ENCODE data around the gene OGFR.

OGFR gene

DNA sequence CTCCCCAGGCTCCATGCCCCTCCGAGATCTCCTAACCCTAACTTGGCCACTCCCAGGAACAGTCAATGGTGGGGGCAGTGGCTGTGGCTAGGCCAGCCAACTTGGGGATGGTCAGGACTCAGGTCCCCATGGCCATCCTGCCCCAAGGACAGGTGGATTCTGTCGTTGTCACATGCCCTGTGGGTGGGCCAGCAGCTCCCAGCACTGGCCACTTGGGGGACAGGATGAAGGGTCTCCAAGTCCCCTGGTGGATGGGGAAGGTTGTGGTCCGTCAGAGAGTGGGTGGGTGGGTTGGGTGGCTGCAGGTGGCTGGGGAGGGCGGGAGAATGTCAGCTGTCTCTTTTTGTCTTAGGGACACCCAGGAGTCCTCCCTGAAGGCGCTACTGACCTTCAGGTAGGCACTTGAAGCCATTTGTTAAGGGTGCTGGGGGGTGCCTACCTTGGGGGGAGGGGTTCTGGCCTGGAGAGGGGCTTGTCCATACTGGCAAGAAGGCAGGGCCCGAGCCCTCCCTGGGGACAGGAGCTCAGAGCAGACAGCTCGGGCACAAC lies 17.7 kb downstream of the OGFR start:
- Histone ChIP-seq H3K27me3 (ENCODE audit: low read depth) (no peaks in the 10 kb centered on the region), H3K4me3 (no peak overlapping the region)
- no peak for DNase-seq (ENCODE audit: low spot score in 2 of 2)

DNA sequence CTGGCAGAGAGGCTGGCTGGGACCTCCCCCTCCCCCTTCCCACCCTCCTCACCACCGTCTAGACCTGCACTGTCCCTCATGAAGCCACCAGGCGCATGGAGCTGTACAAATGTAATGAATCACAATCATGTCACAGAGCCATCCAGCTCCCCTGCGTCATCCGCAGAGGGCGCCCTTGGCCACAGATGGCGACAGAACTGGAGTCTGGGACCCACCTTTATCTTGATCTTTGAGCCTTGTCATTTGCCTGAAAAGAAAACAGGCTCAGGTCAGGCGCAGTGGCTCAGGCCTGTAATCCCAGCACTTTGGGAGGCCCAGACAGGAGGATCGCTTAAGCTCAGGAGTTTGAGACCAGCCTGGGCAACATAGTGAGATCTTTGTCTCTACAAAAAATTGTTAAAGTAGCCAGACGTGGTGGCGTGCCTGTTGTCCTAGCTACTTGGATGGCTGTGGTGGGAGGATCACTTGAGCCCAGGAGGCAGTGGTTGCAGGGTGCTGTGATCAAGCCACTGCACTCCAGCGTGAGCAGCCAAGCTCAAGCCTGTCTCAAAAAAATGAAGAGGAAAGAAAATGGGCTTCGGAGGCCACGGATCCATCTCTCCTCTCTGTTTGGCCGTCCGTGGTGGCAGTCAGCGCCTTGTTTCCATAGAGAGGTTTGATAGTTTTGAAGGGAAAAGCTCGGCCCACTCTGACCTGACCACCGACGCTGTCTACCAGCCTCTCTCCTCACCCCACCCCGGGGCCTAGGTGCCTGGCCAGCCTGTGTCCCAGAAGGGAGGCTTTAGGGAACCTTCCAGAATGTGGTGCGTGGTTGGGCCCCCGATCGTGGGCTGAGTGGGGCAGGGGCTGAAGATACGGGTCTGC lies 18.4 kb downstream of the OGFR start:
- in situ Hi-C loops (cut with MboI; ENCODE audit: low sequenced_read_pairs), result no loop called here
- peaks cover 3% of the 10 kb centered on the region for H3K4me1 ChIP-seq
- no peak overlapping the region for H3K4me3 ChIP-seq
- no peaks in the 10 kb centered on the region for H3K27me3 ChIP-seq (ENCODE audit: low read depth)
- H3K9me3 ChIP-seq, result no peaks in the 10 kb centered on the region
- H3K36me3 ChIP-seq (replicated peaks), result no peaks in the 10 kb centered on the region
- DNase-seq (ENCODE audit: low spot score in 2 of 2), result peak; percentile 75 to 82

More for the DNA sequence above, 17.7 kb downstream of the OGFR start:
- Histone ChIP-seq H3K36me3 (replicated peaks) (no peaks in the 10 kb centered on the region), H3K9me3 (no peaks in the 10 kb centered on the region), H3K4me1 (peaks cover 3% of the 10 kb centered on the region)
- in situ Hi-C loops (cut with MboI; ENCODE audit: low sequenced_read_pairs), result no loop called here

DNA sequence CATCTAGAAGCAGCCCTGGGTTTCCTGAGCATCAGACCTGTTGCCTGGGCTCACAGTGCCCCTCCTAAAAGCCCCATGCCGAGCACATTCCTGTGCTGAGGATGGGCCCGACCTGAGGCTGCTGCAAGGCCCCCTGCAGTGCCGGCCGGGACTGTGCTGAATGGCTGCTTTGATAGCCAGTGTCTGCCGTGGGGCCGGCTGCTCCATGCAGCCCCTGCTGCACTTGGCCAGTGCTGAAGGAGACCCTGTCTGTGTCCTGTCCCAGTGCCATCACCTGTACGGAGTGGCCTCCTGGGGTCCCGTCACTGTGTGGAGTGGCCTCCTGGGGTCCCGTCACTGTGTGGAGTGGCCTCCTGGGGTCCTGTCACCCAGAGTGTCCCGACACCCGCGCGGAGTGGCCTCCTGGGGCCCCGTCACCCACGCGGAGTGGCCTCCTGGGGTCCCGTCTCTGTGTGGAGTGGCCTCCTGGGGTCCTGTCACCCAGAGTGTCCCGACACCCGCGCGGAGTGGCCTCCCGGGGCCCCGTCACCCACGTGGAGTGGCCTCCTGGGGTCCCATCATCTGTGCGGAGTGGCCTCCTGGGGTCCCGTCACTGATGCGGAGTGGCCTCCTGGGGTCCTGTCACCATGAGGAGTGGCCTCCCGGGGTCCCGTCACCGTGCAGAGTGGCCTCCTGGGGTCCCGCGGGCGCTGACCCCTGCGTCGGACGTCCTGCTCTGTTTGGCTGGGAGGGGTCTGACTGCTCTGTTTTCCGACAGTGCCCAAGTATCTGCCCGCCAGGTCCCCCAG lies 19.2 kb downstream of the OGFR start:
- DNase-seq (ENCODE audit: low spot score in 2 of 2), result no peak
- peaks cover 3% of the 10 kb centered on the region for H3K4me1 ChIP-seq
- H3K4me3 ChIP-seq, result no peak overlapping the region
- in situ Hi-C loops (cut with MboI; ENCODE audit: low sequenced_read_pairs), result no loop called here
- no peaks in the 10 kb centered on the region for H3K36me3 ChIP-seq (replicated peaks)
- H3K27me3 ChIP-seq (ENCODE audit: low read depth), result no peaks in the 10 kb centered on the region
- no peaks in the 10 kb centered on the region for H3K9me3 ChIP-seq

DNA sequence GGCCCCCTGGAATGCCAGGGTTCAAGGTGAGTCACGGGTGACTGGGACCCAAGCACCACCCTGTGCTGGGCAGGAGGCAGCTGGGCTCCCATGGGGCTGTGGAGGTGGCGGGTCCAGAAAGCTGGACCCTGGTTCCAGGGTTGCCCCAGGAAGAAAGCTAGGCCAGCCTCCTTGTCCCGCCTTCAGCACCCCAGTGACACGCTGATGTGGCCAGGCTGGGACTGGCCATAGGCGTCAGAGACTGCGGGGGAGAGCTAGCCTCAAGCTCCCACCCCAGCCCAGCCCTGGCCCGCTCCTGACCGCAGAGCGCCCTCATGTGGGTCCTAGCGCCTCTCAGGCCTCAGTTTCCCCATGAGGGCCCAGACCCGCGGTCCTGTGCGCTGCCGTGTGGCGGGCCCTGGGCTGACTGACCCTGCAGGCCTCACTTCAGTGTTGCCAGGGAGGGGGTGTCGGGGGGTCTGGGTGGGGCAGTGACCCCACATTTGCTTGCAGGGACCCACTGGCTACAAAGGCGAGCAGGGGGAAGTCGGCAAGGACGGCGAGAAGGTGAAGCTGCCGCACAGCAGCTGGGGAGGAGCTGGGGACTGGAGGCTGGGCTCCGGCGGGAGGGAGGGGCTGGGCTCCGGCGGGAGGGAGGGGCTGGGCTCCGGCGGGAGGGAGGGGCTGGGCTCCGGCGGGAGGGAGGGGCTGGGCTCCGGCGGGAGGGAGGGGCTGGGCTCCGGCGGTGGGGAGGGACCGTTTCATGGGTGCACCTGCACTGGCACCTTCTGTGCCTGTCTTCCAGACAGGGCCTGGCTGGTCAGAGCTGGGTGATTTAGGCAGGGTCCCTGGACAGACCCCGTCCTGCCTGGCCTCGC lies 20.1 kb downstream of the OGFR start:
- Histone ChIP-seq H3K4me1 (peaks cover 3% of the 10 kb centered on the region), H3K4me3 (0 out of 2 replicates have a peak overlapping the region, but pooled peaks have one; percentile 6), H3K36me3 (replicated peaks) (no peaks in the 10 kb centered on the region), H3K27me3 (ENCODE audit: low read depth) (no peaks in the 10 kb centered on the region), H3K9me3 (no peaks in the 10 kb centered on the region)
- peak; percentile 70 to 84 for DNase-seq (ENCODE audit: low spot score in 2 of 2)
- in situ Hi-C loops (cut with MboI; ENCODE audit: low sequenced_read_pairs), result no loop called here

DNA sequence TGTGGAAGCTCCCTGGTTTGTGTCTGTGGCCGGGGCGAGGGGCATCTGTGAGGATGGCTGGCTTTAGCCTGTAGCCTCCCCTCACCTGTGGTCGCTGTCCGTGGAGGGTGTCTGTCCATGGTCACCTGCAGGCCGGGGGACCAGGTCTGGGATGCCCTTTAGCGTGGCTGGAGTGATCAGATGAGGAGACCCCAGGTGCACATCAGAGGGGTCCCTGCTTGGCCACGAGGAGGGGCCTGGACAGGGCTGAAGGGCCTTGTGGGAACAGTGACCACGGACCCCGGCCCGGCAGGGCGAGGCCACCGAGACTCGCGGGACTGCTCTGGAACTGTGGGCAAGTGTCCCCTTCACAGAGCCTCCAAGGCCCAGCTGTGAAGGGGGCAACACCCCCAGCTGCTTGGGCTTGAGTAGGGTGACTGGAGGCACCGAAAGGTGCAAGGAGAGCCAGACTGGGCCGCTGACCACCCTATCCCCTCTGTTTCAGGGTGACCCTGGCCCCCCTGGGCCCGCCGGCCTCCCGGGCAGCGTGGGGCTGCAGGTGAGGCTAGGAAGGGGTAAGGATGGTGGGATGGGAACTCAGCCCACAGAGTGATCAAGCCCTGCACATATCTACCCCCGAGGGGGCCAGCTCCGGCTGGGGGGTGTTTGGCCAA lies 20.8 kb downstream of the OGFR start:
- H3K4me3 ChIP-seq, result no peak overlapping the region
- in situ Hi-C loops (cut with MboI; ENCODE audit: low sequenced_read_pairs), result no loop called here
- peaks cover 3% of the 10 kb centered on the region for H3K4me1 ChIP-seq
- DNase-seq (ENCODE audit: low spot score in 2 of 2), result no peak
- no peaks in the 10 kb centered on the region for H3K27me3 ChIP-seq (ENCODE audit: low read depth)
- no peaks in the 10 kb centered on the region for H3K9me3 ChIP-seq
- H3K36me3 ChIP-seq (replicated peaks), result no peaks in the 10 kb centered on the region

DNA sequence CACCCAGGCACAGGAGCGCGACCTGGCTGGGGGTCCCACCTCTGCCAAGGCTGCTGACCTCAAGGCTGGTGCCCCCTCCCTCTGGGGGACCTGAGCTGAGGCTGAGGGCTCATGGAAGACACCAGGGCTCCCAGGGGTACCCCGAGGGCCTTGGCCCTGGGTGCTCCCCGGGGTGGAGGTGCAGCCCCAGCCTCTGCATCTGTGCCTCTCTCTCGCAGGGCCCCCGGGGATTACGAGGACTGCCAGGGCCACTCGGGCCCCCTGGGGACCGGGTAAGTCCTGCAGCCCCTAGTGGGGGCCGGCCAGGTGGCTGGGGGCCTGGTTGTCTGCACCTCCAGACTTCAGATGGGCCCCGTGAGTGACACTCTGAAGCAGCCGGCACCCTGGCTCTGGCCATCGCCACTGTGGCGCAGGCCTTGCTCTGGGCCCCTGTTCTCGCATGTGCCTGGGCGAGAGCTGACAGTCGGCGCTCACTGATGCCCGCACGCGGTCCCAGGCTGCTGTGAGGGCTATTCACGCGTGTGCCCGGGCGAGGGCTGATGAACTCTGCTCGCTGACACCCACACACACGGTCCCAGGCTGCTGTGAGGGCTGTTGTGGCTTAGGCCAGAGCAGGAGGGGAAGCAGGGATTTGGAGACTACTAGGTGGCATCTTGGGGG lies 21.5 kb downstream of the OGFR start:
- Histone ChIP-seq H3K27me3 (ENCODE audit: low read depth) (no peaks in the 10 kb centered on the region), H3K36me3 (replicated peaks) (no peaks in the 10 kb centered on the region), H3K4me3 (no peak overlapping the region), H3K9me3 (no peaks in the 10 kb centered on the region), H3K4me1 (peaks cover 3% of the 10 kb centered on the region)
- in situ Hi-C loops (cut with MboI; ENCODE audit: low sequenced_read_pairs), result no loop called here
- DNase-seq (ENCODE audit: low spot score in 2 of 2), result no peak

DNA sequence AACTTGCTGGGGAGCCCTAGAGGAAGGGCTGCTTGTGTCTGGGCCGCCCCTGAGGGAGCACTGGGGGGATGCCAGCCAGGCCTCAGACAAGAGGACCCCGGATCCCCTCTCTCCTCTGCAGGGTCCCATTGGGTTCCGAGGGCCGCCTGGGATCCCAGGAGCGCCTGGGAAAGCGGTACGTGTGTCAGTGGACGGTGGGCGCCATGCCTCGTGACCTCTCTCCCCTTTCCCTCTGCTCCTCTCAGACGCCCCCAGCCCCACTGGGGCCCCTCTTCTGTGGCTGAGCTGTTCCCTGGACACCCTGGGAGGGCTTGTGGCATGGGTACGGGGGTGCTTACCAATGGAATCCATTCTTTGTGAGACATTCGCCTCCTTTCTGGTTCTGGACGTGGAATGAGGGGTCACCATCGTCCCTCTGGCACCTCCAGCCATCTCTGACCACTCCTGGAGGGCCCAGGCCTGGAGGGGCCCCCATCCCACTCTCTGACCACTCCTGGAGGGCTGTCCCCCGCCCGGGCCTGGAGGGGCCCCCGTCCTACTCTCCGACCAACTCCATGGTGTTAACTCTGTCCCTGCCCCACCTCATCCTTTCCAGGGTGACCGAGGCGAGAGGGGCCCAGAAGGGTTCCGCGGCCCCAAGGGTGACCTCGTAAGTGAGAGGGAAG lies 22.1 kb downstream of the OGFR start:
- no peaks in the 10 kb centered on the region for H3K9me3 ChIP-seq
- no peak overlapping the region for H3K4me3 ChIP-seq
- in situ Hi-C loops (cut with MboI; ENCODE audit: low sequenced_read_pairs), result no loop called here

DNA sequence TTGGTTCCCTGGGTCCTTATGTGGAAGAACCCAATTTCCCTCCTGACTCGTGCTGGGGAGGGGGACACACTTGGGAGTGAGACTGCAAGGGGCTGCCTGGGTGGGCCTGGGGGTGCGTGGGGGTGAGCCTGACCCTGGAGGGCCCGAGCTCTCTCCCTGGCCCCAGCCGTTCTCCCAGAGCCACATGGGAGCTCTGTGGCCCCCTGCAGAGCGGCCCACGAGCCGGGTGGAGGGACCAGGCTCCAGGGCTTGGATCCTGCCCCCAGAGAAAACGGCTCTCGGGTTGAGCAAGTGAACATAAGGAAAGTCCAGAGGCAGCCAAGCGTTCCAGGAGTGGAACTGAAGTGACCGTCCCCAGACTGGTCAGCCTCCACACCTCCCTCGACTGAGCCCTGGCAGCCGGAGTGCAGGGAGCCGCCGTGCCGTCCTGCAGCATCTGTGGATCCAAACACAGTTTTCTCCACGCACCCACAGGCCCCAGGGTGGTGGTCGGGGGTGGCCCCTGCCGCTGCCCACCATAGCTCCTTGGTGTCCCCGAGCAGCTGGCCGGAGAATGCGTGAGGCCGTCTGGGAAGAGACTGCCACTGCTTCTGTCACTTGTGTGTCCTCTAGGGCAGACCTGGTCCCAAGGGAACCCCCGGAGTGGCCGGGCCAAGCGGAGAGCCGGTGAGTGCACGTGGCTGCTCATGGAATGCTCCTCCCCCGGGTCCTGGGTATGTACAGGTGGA lies 22.8 kb downstream of the OGFR start:
- Histone ChIP-seq H3K9me3 (no peaks in the 10 kb centered on the region), H3K27me3 (ENCODE audit: low read depth) (no peaks in the 10 kb centered on the region), H3K4me1 (peaks cover 7% of the 10 kb centered on the region), H3K36me3 (replicated peaks) (no peaks in the 10 kb centered on the region), H3K4me3 (no peak overlapping the region)
- in situ Hi-C loops (cut with MboI; ENCODE audit: low sequenced_read_pairs), result no loop called here
- DNase-seq (ENCODE audit: low spot score in 2 of 2), result no peak

More for the DNA sequence above, 22.1 kb downstream of the OGFR start:
- H3K27me3 ChIP-seq (ENCODE audit: low read depth), result no peaks in the 10 kb centered on the region
- no peak for DNase-seq (ENCODE audit: low spot score in 2 of 2)
- H3K4me1 ChIP-seq, result peaks cover 3% of the 10 kb centered on the region
- H3K36me3 ChIP-seq (replicated peaks), result no peaks in the 10 kb centered on the region

DNA sequence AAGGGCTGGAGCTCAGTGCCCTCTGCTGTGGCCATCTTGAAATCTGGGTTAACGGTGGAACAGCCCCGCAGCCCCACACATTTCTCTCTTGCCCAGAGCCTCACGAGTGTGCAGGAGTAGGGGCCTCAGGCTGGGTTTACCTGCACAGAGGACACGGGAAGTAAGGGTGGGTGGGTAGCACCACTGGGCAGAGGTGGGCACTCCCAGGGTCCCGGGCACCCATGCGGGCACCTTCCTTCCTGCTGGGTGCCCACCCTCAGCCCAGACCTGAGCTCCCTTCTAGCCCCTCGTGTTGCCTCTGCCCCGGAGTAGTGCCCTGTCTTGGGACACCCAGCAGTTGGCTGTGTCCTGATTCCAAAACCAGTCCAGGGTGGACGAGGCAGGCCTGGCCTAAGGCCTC lies 23.4 kb downstream of the OGFR start:
- in situ Hi-C loops (cut with MboI; ENCODE audit: low sequenced_read_pairs), result no loop called here
- H3K4me3 ChIP-seq, result no peak overlapping the region
- no peaks in the 10 kb centered on the region for H3K27me3 ChIP-seq (ENCODE audit: low read depth)
- H3K4me1 ChIP-seq, result peaks cover 12% of the 10 kb centered on the region
- DNase-seq (ENCODE audit: low spot score in 2 of 2), result no peak
- H3K36me3 ChIP-seq (replicated peaks), result no peaks in the 10 kb centered on the region
- H3K9me3 ChIP-seq, result no peaks in the 10 kb centered on the region

DNA sequence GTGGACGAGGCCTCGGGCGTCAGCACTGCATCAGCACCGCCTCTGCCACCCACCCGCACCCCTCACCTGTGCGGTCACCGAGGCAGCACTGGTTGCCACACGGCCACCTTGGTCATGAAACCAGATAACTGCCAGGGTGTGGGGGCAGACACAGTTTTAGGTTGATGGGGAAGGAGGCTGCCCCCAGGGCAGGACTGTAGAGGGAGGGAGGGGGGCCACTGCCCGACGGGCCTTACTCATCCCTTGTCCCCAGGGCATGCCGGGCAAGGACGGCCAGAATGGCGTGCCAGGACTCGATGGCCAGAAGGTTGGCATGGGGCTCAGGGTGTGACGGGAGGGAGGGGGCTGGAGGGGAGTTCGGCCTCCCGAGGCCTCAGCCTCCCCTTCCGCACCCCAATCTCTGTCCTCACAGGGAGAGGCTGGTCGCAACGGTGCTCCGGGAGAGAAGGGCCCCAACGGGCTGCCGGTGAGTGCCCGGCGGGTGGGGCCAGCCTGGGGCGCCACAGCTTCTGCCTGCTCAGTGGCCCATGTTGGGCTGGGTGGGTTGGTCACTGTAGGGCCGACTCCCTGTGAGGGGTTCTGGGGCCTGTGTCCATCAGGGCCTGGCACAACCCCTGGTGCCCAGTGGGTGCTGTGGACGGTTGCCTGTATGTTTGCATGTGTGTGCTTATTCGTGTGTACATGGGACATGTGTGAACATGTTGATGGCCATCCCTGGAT lies 24.0 kb downstream of the OGFR start:
- Histone ChIP-seq H3K4me1 (peaks cover 16% of the 10 kb centered on the region), H3K27me3 (ENCODE audit: low read depth) (no peaks in the 10 kb centered on the region), H3K36me3 (replicated peaks) (no peaks in the 10 kb centered on the region), H3K9me3 (no peaks in the 10 kb centered on the region), H3K4me3 (no peak overlapping the region)
- DNase-seq (ENCODE audit: low spot score in 2 of 2), result no peak
- in situ Hi-C loops (cut with MboI; ENCODE audit: low sequenced_read_pairs), result no loop called here

All from HAP-1 (cell line).